Endothelial cell of umbilical vein (primary cell): Measurements from ENCODE around the gene NGRN. TPM values are rescaled to one million over a fixed set of nuclear protein-coding genes. Genes with fewer than 3 reads are reported as not detected.

Source experiments
- BruUV-seq: library from RNA; stranded (reverse); fragments of 400-500 nt; replicated peaks from 2 replicates; lab custom pipeline; 2021; lab: Mats Ljungman, UMichigan
- CTCF ChIA-PET: fragments of 300-600, 350-600 bp; sonication (Branson Sonifier 250); formaldehyde crosslinking; loops from one replicate; lab custom pipeline; 2021; ENCODE audit warnings: antibody characterized with exemption, inconsistent platforms; lab: Charles Lee
- POLR2A ChIA-PET: fragments of 300-600, 350-600 bp; sonication (Branson Sonifier 250); formaldehyde crosslinking; loops from one replicate; lab custom pipeline; 2021; ENCODE audit warnings: antibody characterized with exemption, inconsistent platforms; lab: Charles Lee
- DNase-seq: peaks from one replicate; pipeline ENCODE4 v3.0.0-alpha.2; 2011; ENCODE audit warnings: low read depth, low spot score
- FAIRE-seq: peaks from 2 replicates; lab custom pipeline; 2011; peaks lifted over from hg19 to GRCh38; lab: Jason Lieb, UNC
- H2AFZ ChIP-seq: 2 replicates; pipeline ENCODE4 v1.6.0; 2012; ENCODE audit warnings: low read depth, low read length, control low read depth, inconsistent platforms
- H3K27ac ChIP-seq: 2 replicates; pipeline ENCODE4 v1.5.1; 2011; ENCODE audit warnings: low read depth, mild to moderate bottlenecking, control low read depth, low read length, moderate library complexity; ENCODE audit not compliant: insufficient read depth
- H3K27me3 ChIP-seq, 2 experiments: 2 replicates each; pipeline versions ENCODE4 v1.6.0 to v1.6.1; 2011; ENCODE audit warnings: low read length in 2 of 2, mixed read lengths in 1 of 2; ENCODE audit not compliant: control insufficient read depth in 2 of 2, insufficient read depth in 2 of 2
- H3K36me3 ChIP-seq, 2 experiments: 2 replicates in 1 of 2; 3 replicates in 1 of 2; pipeline ENCODE4 v1.5.1; 2011; ENCODE audit warnings: low read length in 2 of 2, mild to moderate bottlenecking in 1 of 2, moderate library complexity in 1 of 2; ENCODE audit not compliant: control insufficient read depth in 2 of 2, insufficient read depth in 2 of 2; ENCODE audit errors: extremely low read depth in 1 of 2
- H3K4me1 ChIP-seq: 3 replicates; pipeline ENCODE4 v1.5.1; 2011; ENCODE audit warnings: mild to moderate bottlenecking, low read length; ENCODE audit not compliant: control insufficient read depth, insufficient read depth; ENCODE audit errors: extremely low read depth
- H3K4me2 ChIP-seq: 2 replicates; pipeline ENCODE4 v1.6.1; 2011; ENCODE audit warnings: low read length, control low read depth, mixed read lengths; ENCODE audit not compliant: insufficient read depth
- H3K4me3 ChIP-seq, 3 experiments: fragments of 200-600 bp in 1 of 3; sonication (generic), shearing (Covaris generic) in 1 of 3; replicated peaks in 1 of 3; 2 replicates each; pipeline ENCODE4 v1.5.1; 2011 to 2016; ENCODE audit warnings: control low read depth in 3 of 3, low read length in 3 of 3, mild to moderate bottlenecking in 2 of 3, inconsistent platforms in 1 of 3, low read depth in 1 of 3, moderate library complexity in 1 of 3; ENCODE audit not compliant: insufficient read depth in 1 of 3
- H3K79me2 ChIP-seq: 2 replicates; pipeline ENCODE4 v1.6.0; 2012; ENCODE audit warnings: low read length, inconsistent platforms; ENCODE audit not compliant: control insufficient read depth, insufficient read depth
- H3K9ac ChIP-seq: replicated peaks from 2 replicates; pipeline ENCODE3; 2011; ENCODE audit warnings: low read length, control low read depth; ENCODE audit not compliant: insufficient read depth; ENCODE audit errors: extremely low read depth
- H3K9me1 ChIP-seq: replicated peaks from 3 replicates; pipeline ENCODE4 v1.6.0; 2011; ENCODE audit warnings: mild to moderate bottlenecking, low read length; ENCODE audit not compliant: control insufficient read depth, insufficient read depth; ENCODE audit errors: extremely low read depth
- H3K9me3 ChIP-seq: replicated peaks from 2 replicates; pipeline ENCODE4 v1.5.1; 2012; ENCODE audit warnings: low read length, inconsistent platforms; ENCODE audit not compliant: control insufficient read depth, insufficient read depth
- H4K20me1 ChIP-seq: replicated peaks from 2 replicates; pipeline ENCODE3; 2011; ENCODE audit warnings: mild to moderate bottlenecking, low read length; ENCODE audit not compliant: control insufficient read depth, insufficient read depth; ENCODE audit errors: extremely low read depth
- EZH2 ChIP-seq: IDR thresholded peaks from 2 replicates; pipeline ENCODE4 v1.6.1; 2012; ENCODE audit warnings: borderline replicate concordance, low read depth, mild to moderate bottlenecking, moderate library complexity, low read length, inconsistent platforms; ENCODE audit not compliant: severe bottlenecking
- FOS ChIP-seq: IDR thresholded peaks from 2 replicates; pipeline ENCODE4 v1.6.1; 2011; ENCODE audit warnings: mild to moderate bottlenecking, low read length, moderate library complexity, borderline replicate concordance; ENCODE audit not compliant: insufficient read depth
- dilution Hi-C: fragments of 300-500 bp; cut with MboI; formaldehyde crosslinking; loops from one replicate; pipeline ENCODE4 v1.15.0; 2019; ENCODE audit warnings: low sequenced_read_pairs; ENCODE audit not compliant: extremely low pct_ligation_motif_present
- intact Hi-C: fragments of 100-400 bp; cut with micrococcal nuclease; formaldehyde crosslinking; loops from one replicate; pipeline ENCODE4 v1.10.0; 2022
- polyA plus RNA-seq, 4 experiments: library from polyadenylated mRNA; depleted of rRNA in 3 of 4; stranded (reverse) in 3 of 4; unstranded in 1 of 4; fragments of >200 nt; gene quantifications; 2 replicates each; pipeline versions ENCODE4 v1.2.1 to v1.2.3, GENCODE V29; 2011 to 2012; ENCODE audit warnings: missing spikeins in 1 of 4
- total RNA-seq: library from RNA; stranded (reverse); gene quantifications from 2 replicates; pipeline ENCODE4 v1.2.3, GENCODE V29; 2021

The NGRN gene
- total and polyA plus RNA-seq, 2 donors (not counting 3 experiments of a cell fraction or from before 2014, with no cell fraction given) = 28.9 to 56.5 TPM

DNA sequence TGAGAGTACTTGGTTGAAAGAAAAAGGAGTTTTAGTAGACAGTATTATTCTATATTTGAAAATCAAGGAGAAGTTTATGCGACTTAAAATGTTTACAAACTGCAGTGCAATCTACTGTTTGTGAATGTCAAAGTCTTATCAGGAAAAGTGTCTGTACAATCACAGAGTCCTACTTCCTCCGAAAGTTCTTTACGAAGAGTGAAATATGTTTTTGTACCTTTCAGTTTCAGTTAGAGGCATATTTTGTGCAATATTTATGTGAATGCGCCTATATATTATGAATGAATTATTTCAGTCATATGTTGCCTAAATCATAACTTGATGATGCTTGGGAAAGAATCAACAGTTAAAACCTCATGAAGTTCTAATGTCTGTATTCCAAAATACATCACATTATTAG is 31.5 kb downstream of the NGRN start:
- Histone ChIP-seq H3K9ac (no peak overlapping the region), H4K20me1 (no peaks in the 10 kb centered on the region), H3K36me3 (no peaks in the 10 kb centered on the region), H3K9me1 (no peaks in the 10 kb centered on the region), H3K27ac (no peak overlapping the region), H3K79me2 (no peaks in the 10 kb centered on the region), H3K27me3 (peaks cover 0 to 1% of the 10 kb centered on the region in 2 experiments), H3K9me3 (no peaks in the 10 kb centered on the region), H3K4me3 (no peak overlapping the region), H3K4me2 (no peak overlapping the region), H2AFZ (no peak overlapping the region), H3K4me1 (no peaks in the 10 kb centered on the region)
- CTCF ChIA-PET = interaction anchor here (1.2 to 1.4 kb wide), 2 partner anchors 9 to 10 kb away, joined by 3 to 4 read pairs; no protein-coding TSS in a partner anchor
- POLR2A ChIA-PET = interaction anchor here (0.7 kb wide), 1 partner anchor 317 kb away, joined by 3 read pairs; no protein-coding TSS in a partner anchor
- no peak for FAIRE-seq
- no peak for TF ChIP-seq FOS
- no TSS peak for BruUV-seq
- no peak for DNase-seq
- intact Hi-C loops (no loop called here), dilution Hi-C loops (no loop called here)

GRCh38 chr15:90300541-90300940 is 35.1 kb downstream of the NGRN start:
- H2AFZ ChIP-seq = no peak overlapping the region
- no peaks in the 10 kb centered on the region for H4K20me1 ChIP-seq
- POLR2A ChIA-PET = no interaction called here
- no peaks in the 10 kb centered on the region for H3K9me3 ChIP-seq
- FAIRE-seq = no peak
- H3K9me1 ChIP-seq = no peaks in the 10 kb centered on the region
- dilution Hi-C loops (no loop called here), intact Hi-C loops (no loop called here)
- H3K27ac ChIP-seq = no peak overlapping the region
- DNase-seq = no peak
- H3K4me3 ChIP-seq = no peak overlapping the region
- no peak overlapping the region for H3K4me2 ChIP-seq
- BruUV-seq = no TSS peak
- no peak for TF ChIP-seq EZH2
- CTCF ChIA-PET = interaction anchor here (0.6 to 2.4 kb wide), 13 partner anchors 7 to 596 kb away, joined by 3 to 13 read pairs (median 4); partner anchors contain the start of gene NGRN
- H3K36me3 ChIP-seq = no peaks in the 10 kb centered on the region
- no peaks in the 10 kb centered on the region for H3K27me3 ChIP-seq
- H3K79me2 ChIP-seq = no peaks in the 10 kb centered on the region
- H3K4me1 ChIP-seq = no peaks in the 10 kb centered on the region
- no peak overlapping the region for H3K9ac ChIP-seq
